GM19035 (cell line): ENCODE data around the gene DISP2.

Experiments used
- ATAC-seq: cut with Tn5 transposase; IDR thresholded peaks from one replicate; pipeline ENCODE4 v1.9.1; 2021; ENCODE audit not compliant: unreplicated experiment

DISP2 gene

DNA sequence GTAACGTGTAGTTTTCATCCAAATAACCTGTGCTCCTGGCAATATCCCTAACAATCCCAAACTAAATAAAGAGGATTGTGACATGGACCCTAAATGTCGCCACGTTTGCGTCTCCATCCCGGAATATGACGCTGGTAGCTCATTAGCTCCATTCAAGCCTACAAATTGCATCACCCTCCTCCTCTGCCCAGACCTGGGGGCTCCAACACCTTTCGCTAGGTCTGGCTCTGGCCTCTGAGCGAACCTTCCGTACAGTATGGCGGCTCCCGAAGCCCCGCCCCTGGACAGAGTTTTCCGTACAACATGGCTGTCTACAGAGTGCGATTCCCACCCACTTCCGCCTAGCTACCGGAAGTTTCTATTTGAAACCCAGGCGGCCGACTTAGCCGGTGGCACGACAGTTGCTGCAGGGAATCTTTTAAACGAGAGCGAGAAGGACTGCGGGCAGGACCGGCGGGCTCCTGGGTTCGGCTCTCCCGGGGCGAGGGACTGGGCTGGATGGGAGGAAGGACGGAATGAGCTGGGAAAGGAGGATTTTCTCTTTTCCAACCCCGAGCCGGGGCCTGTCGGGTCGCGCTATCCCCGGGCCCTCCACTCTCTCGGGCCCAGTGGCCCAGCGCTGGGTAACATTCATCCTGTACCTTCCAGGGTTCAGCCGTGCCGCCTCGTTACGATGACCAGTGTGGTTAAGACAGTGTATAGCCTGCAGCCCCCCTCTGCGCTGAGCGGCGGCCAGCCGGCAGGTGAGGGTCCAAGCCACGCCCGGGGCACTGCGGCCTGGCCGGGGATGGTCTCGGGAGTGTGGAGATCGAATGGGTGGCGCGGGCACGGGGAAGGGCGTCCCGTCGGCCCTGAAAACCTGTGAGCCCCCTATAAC, 24.8 kb downstream of the DISP2 start, which contains the start of gene KNSTRN:
KNSTRN (plus strand) TSS at position 142 of the 877 bp plus-strand sequence; CDS start at position 257, 115 bp downstream.
- peak; percentile 96 for ATAC-seq

DNA sequence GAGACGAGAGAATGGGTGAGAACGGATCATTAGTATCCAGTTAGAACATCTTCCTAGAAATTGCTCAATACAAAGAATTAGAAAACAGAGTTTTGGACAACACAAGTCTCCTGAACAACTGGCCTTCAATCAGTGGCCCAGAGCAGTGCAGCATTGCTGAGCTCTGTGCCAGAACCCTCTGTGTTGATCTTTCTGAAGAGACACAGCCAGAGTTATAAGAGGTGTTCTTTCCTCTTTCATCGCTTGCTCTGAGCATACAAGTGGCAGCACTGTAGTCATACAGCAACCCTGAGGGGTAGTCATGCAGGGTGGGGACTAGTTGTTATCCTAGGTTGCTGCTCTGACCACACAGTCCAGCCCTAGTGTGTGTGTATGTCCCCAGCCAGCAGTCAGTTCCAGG, 28.5 kb downstream of the DISP2 start:
- no peak for ATAC-seq

GRCh38 chr15:40388941-40389823, 31.2 kb downstream of the DISP2 start:
- no peak for ATAC-seq

DNA sequence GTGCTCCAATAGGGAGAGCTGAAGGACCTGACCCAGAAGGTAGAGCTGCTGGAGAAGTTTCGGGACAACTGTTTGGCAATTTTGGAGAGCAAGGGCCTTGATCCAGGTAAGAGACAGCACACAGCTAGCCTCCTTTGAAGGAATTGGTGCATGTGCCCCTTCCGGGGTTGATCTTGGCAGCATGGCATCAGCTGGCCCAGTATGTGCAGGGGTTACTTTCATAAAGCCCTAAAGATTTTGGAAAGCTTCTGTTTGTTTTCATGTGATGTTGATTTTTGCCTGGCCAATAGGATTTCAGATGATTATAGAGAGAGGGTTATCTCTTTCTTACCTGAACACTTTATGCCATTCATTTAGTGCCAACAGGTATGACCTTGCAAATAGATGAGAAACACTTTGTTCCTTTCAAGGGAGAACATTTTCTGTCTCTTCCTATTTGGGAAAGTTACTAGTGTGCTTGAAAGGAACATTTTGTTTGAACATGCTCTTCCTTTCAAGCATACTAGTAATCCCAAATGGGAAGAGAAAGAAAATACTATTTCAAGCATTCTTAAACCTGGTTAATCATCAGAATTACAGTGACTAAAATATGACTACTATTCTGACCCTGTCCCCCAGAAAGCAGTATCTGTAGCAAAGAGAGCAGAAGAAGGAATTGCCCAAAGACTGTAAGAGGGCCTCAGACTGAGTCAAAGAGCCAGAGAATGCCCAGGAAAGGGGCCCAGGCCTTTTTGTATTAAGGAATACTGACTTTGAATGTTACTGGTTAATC, 32.0 kb downstream of the DISP2 start:
- ATAC-seq: no peak

DNA sequence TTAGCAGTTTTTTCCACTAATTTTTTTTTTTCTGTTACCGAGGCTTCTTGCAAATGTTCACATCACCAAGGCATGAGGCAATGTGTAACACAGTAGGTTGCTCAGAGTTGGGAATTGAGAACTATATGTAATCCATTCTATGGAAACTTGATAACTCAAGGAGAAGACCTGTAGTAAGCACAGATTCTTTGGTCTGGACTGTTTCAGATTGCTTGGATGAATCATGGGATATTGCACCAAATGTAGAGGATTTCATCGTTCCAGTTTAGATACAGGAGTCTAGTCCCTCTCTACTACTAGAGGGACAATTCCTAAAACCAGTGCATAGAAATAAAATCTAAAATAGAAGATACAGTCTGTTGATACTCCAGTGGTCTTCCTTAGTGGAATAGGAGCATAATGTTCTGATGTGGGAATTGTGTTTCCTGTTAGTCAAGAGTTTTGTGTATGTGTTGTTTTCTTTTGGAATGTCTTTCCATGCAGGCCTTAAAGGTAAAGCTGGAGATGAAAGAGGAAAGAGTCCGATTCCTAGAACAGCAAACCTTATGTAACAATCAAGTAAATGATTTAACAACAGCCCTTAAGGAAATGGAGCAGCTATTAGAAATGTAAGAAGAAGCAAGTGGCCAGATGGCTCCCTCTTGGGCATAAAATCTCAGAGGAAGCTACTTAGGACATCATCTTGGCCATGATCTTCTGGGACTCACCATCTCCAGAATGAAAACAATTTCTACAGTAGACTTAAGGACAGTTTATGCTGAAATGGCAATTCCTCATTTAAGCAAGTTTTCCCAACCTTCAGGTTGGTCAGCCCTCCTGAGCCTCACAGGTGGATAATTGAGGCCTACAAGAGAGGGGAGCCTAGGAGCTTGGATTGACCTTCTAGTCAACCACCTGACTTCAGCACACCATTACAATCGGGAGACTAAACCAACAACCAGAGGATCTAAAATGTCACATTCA, 35.2 kb downstream of the DISP2 start:
- ATAC-seq: no peak

- no peak for ATAC-seq
Measured at GRCh38 chr15:40397688-40398412, 39.8 kb downstream of the DISP2 start.

- peak; percentile 73 for ATAC-seq
Measured at GRCh38 chr15:40398413-40398873, 40.4 kb downstream of the DISP2 start.

DNA sequence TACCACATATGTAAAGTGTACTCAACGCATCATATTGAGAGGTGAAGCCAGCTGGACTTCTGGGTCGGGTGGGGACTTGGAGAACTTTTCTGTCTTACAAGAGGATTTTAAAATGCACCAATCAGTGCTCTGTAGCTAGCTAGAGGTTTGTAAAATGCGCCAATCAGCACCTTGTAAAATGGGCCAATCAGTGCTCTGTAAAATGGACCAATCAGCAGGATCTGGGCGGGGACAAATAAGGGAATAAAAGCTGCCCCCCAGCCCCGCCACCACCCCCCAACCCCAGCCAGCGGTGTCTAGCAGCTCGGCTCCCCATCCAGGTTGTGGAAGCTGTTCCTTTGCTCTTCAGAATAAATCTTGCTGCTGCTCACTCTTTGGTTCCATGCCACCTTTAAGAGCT, 41.4 kb downstream of the DISP2 start:
- no peak for ATAC-seq

DNA sequence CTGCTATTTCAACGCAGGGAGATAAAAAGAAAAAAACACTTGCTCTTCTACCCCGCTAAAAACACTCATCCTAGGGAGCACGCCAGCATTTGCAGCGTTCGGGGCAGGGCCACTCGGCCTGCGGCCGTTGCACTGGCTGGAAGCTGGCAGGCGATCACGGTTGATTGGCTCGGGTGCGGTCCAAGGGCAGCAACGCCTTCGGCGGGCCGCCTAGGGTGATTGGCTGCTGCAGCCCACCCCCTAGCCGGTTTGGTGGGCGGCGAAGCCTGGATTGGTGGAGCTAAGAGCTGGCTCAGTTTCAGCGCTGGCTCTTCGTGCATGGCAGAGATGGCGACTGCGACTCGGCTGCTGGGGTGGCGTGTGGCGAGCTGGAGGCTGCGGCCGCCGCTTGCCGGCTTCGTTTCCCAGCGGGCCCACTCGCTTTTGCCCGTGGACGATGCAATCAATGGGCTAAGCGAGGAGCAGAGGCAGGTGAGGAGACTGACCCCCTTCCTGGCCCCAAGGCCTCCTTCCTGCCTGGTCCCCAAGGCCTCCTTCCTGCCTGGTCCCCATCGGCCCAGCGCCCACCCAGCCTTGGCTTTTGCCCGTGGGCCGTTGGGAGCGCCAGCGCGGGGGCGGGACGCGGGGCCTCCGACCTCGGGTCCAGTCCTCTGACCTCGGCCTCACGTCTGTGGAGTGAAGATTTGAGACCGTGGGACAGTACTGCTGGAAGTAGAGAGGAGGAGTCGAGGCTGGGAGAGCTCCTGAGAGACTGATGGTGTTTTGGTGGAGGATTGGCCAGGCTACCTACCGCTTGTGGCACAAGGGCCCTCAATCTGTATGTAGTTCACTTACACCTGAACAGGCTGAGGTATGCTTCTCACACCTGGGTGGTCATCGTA, 47.7 kb downstream of the DISP2 start, which contains the start of gene IVD:
IVD (plus strand) TSS at position 295 of the 881 bp plus-strand sequence; CDS start at position 328, 33 bp downstream.
- ATAC-seq: peak; percentile 82

- ATAC-seq: peak; percentile 52
Measured at GRCh38 chr15:40407330-40407990, 49.4 kb downstream of the DISP2 start.

DNA sequence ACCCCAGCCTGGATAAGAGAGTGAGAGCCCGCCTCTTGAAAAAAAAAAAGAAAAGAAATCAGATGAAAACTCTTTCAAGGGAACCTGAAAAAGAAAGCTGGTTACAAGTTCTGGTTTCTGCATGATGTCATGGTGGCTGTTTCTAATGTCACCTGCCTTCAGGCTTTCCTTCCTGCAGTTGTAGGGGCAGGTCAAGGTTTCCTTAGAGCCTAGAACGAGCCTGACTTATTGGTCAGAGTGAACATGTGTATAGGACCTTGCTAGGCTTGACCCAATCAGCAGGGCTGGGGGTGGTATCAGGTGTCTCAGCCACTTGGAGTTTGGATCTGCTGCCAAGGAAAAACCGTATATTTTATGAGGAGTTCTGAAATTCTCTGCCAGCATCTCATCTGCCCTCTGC, 51.3 kb downstream of the DISP2 start:
- ATAC-seq: no peak

GRCh38 chr15:40410476-40410875, 52.5 kb downstream of the DISP2 start:
- ATAC-seq: no peak

GRCh38 chr15:40412095-40412759, 54.2 kb downstream of the DISP2 start:
- ATAC-seq: no peak

DNA sequence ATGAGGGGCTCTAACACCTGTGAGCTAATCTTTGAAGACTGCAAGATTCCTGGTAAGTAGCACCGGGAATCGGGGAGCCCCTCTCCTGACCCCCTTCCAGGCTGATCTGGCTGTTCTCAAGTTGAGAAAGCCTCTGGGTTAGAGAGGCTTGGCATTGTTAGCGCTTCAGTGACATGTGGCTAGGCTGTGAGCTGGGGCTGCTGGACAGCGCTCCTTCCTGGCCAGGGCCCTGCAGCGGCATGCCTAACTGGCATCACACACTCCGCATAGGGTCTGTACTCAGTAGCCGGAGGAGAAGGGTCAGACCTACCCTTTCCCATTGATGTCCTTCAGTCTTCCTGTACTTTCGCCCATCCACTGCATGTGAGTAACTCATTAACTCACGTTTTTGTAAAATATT, 55.0 kb downstream of the DISP2 start:
- ATAC-seq: no peak

DNA sequence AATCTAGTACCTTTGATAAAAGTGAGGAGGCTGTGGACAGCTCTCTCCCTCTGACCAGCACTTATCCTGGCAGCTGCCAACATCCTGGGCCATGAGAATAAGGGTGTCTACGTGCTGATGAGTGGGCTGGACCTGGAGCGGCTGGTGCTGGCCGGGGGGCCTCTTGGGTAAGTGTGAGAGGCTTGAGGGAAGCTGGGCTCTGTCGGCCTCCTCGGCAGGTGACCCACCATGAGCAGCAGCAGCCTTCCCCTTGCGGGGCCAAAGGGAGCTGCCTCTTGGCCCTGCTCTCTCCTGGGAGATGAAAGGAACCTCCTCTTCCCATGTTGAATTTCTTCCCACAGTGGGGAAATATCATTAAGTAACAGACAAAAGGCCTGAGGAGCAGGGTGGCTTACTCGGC, 56.8 kb downstream of the DISP2 start:
- ATAC-seq: no peak

GRCh38 chr15:40415226-40415625, 57.2 kb downstream of the DISP2 start:
- ATAC-seq: no peak

- ATAC-seq: no peak
Measured at GRCh38 chr15:40416056-40416455, 58.0 kb downstream of the DISP2 start.
